Lower lobe of right lung (tissue), 2 donors: Measurements from ENCODE around the gene SLC9A2. TPM values are rescaled to one million over a fixed set of nuclear protein-coding genes. Genes with fewer than 3 reads are reported as not detected.

Experiments used
- ATAC-seq, 2 donors: fragments of 200-7000 bp; cut with Tn5 transposase; one replicate each; pipeline ENCODE4 v1.9.1; 2020 to 2022; ENCODE audit warnings: mild to moderate bottlenecking in 2 of 2, moderate library complexity in 2 of 2
- DNase-seq: peaks from one replicate; pipeline ENCODE4 v3.0.0-alpha.2; 2020
- H3K27ac ChIP-seq: fragments of 200-600 bp; one replicate; pipeline ENCODE4 v1.8.0; 2022
- H3K27me3 ChIP-seq: fragments of 200-600 bp; one replicate; pipeline ENCODE4 v1.8.0; 2022; ENCODE audit warnings: low read depth
- H3K36me3 ChIP-seq: fragments of 200-600 bp; one replicate; pipeline ENCODE4 v1.8.0; 2022; ENCODE audit warnings: mild to moderate bottlenecking
- H3K4me1 ChIP-seq: fragments of 200-600 bp; one replicate; pipeline ENCODE4 v1.8.0; 2022
- H3K4me3 ChIP-seq: fragments of 200-600 bp; one replicate; pipeline ENCODE4 v1.8.0; 2022; ENCODE audit warnings: mild to moderate bottlenecking
- H3K9me3 ChIP-seq: fragments of 200-600 bp; one replicate; pipeline ENCODE4 v1.8.0; 2022
- intact Hi-C: fragments of 100-400 bp; cut with DNase I; formaldehyde crosslinking; loops from one replicate; pipeline ENCODE4 v1.11.0; 2022
- total RNA-seq: library from RNA; stranded (reverse); fragmentation: NEBNext Ultra II Directional; extraction: Animal tissue kit (Norgen Biotek cat#: 25700); gene quantifications from one replicate; pipeline ENCODE4 v1.2.1, GENCODE V29; 2021
- TF ChIP-seq, protein P1 (sequence below): fragments of 200-600 bp; IDR thresholded peaks from one replicate; pipeline ENCODE4 v1.8.0; 2022; ENCODE audit warnings: antibody characterized with exemption, mild to moderate bottlenecking
- donor health status: DM: no; HTN: yes; CAD: no; lungs with severe emphysema.

The SLC9A2 gene
- total RNA-seq, 1 donor from 2014 or later: 0.35 TPM

DNA sequence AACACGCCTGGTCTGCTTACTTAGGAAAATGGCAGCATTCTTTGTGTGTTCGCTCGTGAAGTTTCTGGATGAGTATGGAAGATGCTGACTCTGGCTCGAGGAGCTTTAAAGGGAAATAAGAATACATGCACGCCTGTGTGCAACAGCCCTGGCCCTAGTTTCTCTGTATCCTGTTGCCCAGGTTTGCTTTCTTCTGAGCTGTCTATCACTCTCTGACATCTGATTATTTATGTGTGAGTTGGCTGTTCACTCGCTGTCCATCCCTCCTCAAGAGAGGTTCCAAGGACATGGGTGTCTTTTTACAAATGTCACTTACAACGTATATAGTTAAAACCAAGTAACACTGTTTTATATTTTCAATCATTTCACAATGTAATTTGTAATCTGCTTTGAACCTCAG is 16.0 kb downstream of the SLC9A2 start:
- H3K4me3 ChIP-seq: no peak overlapping the region
- H3K27ac ChIP-seq: no peak overlapping the region
- intact Hi-C loops: no loop called here
- DNase-seq: no peak
- no peaks in the 10 kb centered on the region for H3K27me3 ChIP-seq
- no peak for ATAC-seq
- no peaks in the 10 kb centered on the region for H3K9me3 ChIP-seq
- no peaks in the 10 kb centered on the region for H3K4me1 ChIP-seq
- H3K36me3 ChIP-seq: no peaks in the 10 kb centered on the region
- TF ChIP-seq, protein P1, sequence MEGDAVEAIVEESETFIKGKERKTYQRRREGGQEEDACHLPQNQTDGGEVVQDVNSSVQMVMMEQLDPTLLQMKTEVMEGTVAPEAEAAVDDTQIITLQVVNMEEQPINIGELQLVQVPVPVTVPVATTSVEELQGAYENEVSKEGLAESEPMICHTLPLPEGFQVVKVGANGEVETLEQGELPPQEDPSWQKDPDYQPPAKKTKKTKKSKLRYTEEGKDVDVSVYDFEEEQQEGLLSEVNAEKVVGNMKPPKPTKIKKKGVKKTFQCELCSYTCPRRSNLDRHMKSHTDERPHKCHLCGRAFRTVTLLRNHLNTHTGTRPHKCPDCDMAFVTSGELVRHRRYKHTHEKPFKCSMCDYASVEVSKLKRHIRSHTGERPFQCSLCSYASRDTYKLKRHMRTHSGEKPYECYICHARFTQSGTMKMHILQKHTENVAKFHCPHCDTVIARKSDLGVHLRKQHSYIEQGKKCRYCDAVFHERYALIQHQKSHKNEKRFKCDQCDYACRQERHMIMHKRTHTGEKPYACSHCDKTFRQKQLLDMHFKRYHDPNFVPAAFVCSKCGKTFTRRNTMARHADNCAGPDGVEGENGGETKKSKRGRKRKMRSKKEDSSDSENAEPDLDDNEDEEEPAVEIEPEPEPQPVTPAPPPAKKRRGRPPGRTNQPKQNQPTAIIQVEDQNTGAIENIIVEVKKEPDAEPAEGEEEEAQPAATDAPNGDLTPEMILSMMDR: no peak

DNA sequence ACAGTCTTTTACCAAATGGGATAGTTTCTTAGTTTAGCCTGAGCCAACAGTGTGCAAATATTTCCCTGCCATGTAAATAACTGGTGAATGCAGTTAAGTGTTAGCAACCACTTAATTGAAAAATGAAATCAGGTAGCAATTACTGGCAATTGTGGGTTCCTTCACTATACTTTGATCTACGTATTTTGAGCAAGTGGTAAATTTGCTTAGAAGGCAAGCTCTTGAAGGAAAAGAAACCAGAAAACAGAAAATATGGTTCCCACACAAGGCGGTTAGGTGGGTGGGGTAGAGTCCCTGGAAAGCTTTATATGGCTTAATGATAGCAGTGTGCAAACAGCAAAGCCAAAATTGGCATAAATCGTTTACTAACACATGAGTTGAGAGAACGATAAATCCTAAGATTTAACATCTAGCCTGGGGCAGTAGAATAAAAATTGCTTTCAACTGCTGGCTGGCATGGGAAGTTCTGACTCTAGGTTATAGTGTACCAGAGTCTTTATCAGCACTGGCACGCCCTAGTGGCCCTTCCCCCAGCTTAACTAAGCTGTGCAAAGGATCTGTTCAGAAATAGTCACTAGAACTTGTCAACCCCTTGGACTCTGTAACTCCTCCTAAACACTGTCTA is 17.0 kb downstream of the SLC9A2 start:
- DNase-seq (no peak), ATAC-seq (no peak)
- no peak overlapping the region for H3K4me3 ChIP-seq
- TF ChIP-seq, protein P1: no peak
- H3K36me3 ChIP-seq: no peaks in the 10 kb centered on the region
- no peaks in the 10 kb centered on the region for H3K4me1 ChIP-seq
- no peak overlapping the region for H3K27ac ChIP-seq
- intact Hi-C loops: no loop called here
- no peaks in the 10 kb centered on the region for H3K27me3 ChIP-seq
- no peaks in the 10 kb centered on the region for H3K9me3 ChIP-seq

DNA sequence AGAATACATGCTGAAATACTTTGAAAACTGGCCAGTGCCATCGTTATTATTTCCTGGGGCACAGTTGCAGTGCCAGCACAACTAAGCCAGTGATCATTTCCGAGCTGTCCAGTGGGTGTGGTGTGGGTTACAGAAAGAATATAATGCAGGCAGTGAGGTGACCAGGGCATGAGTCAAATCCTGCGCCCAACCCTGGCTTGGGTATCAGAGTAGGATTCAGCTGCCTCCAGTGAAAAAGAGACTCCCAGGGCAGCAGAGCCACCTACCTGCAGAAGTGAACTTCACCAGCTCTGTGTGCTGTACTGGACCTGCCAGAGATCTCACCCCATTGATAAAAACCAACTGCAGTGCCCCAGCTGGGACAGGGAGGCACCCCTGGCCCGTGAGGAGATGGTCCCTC is 18.0 kb downstream of the SLC9A2 start:
- no peak for ATAC-seq
- TF ChIP-seq, protein P1: no peak
- H3K36me3 ChIP-seq: no peaks in the 10 kb centered on the region
- intact Hi-C loops: no loop called here
- H3K4me1 ChIP-seq: no peaks in the 10 kb centered on the region
- H3K4me3 ChIP-seq: no peak overlapping the region
- no peak overlapping the region for H3K27ac ChIP-seq
- no peaks in the 10 kb centered on the region for H3K9me3 ChIP-seq
- no peak for DNase-seq
- H3K27me3 ChIP-seq: no peaks in the 10 kb centered on the region

DNA sequence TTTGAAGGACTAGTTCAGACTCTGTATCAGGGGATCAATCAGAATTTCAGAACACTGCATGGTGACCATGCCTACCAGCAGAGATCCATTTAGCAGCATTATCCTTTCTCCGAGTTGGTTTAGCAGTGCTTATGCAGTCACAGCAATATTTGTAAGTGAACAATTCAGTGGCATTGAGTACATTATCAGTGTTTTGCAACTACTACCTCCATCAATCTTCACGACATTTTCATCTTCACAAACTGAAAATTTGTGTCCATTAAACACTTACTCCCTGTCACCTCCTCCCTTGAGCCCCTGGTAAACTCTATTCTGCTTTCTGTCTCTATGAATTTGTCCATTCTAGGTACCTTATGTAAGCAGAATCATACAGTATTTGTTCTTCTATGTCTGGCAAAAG is 20.1 kb downstream of the SLC9A2 start:
- Histone ChIP-seq H3K4me1 (no peaks in the 10 kb centered on the region), H3K27me3 (peaks cover 6% of the 10 kb centered on the region), H3K27ac (no peak overlapping the region), H3K4me3 (no peak overlapping the region), H3K9me3 (no peaks in the 10 kb centered on the region), H3K36me3 (no peaks in the 10 kb centered on the region)
- TF ChIP-seq, protein P1: no peak
- ATAC-seq (no peak), DNase-seq (no peak)
- intact Hi-C loops: no loop called here

DNA sequence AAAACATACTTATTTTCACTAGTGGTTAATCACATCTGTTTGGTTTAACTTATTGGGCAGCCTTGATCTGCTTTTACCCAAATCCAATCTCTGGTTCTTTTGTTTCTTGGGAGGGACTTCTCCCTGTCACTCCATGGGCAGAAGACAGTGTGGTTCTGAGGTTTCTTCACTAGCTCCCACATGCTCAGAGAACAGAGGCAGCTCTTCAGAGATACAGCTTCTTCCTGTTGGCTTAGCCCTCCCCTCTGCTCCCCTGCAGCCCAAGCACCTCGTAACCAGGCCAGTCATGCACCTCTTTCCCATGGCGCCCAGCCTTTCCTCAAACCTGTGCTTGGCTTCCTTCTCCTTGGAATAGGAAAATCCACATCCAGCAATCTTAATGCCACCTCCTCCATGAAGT is 32.8 kb downstream of the SLC9A2 start:
- intact Hi-C loops: no loop called here
- no peak overlapping the region for H3K27ac ChIP-seq
- TF ChIP-seq, protein P1: no peak
- no peak for DNase-seq
- no peaks in the 10 kb centered on the region for H3K27me3 ChIP-seq
- no peak overlapping the region for H3K4me3 ChIP-seq
- H3K4me1 ChIP-seq: no peaks in the 10 kb centered on the region
- no peak for ATAC-seq
- H3K9me3 ChIP-seq: no peaks in the 10 kb centered on the region
- H3K36me3 ChIP-seq: no peaks in the 10 kb centered on the region

DNA sequence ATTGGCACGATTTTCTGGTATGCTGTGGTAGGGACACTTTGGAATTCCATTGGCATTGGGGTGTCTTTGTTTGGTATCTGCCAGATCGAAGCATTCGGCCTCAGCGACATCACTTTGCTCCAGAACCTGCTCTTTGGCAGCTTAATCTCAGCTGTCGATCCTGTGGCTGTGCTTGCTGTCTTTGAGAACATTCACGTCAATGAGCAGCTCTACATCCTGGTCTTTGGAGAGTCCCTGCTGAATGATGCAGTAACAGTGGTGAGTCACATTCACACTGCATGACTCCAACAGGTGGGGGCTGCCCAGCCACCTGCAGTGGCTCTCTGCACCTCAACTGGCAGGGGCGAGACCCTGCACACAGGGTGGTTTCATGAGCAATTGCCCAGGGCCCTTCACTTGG is 38.4 kb downstream of the SLC9A2 start:
- Histone ChIP-seq H3K27ac (no peak overlapping the region), H3K9me3 (no peaks in the 10 kb centered on the region), H3K4me1 (no peaks in the 10 kb centered on the region), H3K36me3 (no peaks in the 10 kb centered on the region), H3K27me3 (peaks cover 7% of the 10 kb centered on the region), H3K4me3 (no peak overlapping the region)
- ATAC-seq (no peak), DNase-seq (no peak)
- TF ChIP-seq, protein P1: no peak
- intact Hi-C loops: no loop called here
